NT2/D1 (cell line): ENCODE results near the gene ITPKB.
A peak's percentile ranks its signal among the peaks of the same experiment; 100 is the strongest.

Experiments used
- DNase-seq: peaks from one replicate; pipeline ENCODE4 v3.0.0-alpha.2; 2011; ENCODE audit warnings: low read depth, low spot score
- H3K27me3 ChIP-seq: 2 replicates; pipeline ENCODE4 v1.6.0; 2011; ENCODE audit warnings: mild to moderate bottlenecking; ENCODE audit not compliant: insufficient read length, insufficient read depth
- H3K36me3 ChIP-seq: 2 replicates; pipeline ENCODE4 v1.6.1; 2011; ENCODE audit warnings: mild to moderate bottlenecking, low read length, mixed read lengths; ENCODE audit not compliant: insufficient read depth, insufficient read length
- H3K4me1 ChIP-seq: 2 replicates; pipeline ENCODE4 v1.5.1; 2011; ENCODE audit not compliant: insufficient read depth, insufficient read length
- H3K4me3 ChIP-seq: 2 replicates; pipeline ENCODE4 v1.5.1; 2011; ENCODE audit warnings: low read depth; ENCODE audit not compliant: insufficient read length
- H3K9ac ChIP-seq: 2 replicates; pipeline ENCODE4 v1.6.0; 2011; ENCODE audit warnings: low read depth; ENCODE audit not compliant: insufficient read length
- H3K9me3 ChIP-seq: 2 replicates; pipeline ENCODE4 v1.5.1; 2011; ENCODE audit warnings: mild to moderate bottlenecking, low read length; ENCODE audit not compliant: insufficient read depth
- SUZ12 ChIP-seq: IDR thresholded peaks from 2 replicates; pipeline ENCODE4 v1.6.1; 2011; ENCODE audit not compliant: insufficient read length, insufficient read depth; ENCODE audit errors: extremely low read depth
- YY1 ChIP-seq: IDR thresholded peaks from 2 replicates; pipeline ENCODE4 v1.6.1; 2011; ENCODE audit not compliant: insufficient read length, insufficient read depth
- ZNF274 ChIP-seq: IDR thresholded peaks from 2 replicates; pipeline ENCODE4 v1.6.1; 2011; ENCODE audit warnings: mild to moderate bottlenecking, low read depth, low read length

ITPKB gene

DNA sequence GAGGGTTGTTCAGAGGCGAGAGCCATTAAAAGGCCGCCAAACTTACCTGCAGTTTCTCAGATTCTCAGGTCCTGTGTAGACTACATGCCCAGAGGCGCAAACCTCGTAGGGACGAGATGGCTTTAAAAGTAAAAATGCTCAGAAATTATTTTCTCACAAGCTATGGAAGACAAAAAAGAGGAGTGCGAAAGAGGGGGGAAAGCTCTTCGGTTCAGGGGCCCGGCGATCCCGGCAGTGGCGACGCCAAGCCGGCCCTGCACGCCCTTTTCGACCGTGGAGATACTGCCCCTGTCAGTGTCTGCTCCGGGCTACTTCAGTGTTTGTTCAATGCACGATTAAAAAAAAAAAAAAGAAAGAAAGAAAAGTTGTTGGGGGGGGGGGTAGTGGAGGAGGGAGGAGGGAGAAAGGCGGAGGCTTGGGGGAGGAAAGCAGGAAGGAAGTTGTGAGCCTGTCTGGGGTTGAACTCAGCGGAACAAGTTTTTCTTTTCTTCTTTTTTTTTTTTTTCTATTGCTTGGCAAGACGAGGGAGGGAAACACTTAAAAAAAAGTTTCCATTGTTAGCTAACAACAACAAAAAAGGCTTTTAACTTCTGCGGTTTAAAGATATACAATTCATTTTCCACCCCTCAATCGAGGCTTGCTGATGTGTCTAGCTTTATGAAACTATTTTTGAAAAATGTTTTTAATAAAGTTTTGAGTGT, at the start of gene ITPKB:
ITPKB (minus strand) TSS at position 288 of the 701 bp plus-strand sequence. CDS start 1,824 bp downstream, outside the sequence.
- no peaks in the 10 kb centered on the region for H3K27me3 ChIP-seq
- peaks cover 11% of the 10 kb centered on the region for H3K9me3 ChIP-seq
- H3K4me1 ChIP-seq, result peaks cover 11% of the 10 kb centered on the region
- TF ChIP-seq SUZ12 (no peak), ZNF274 (no peak), YY1 (no peak)
- DNase-seq, result no peak
- H3K4me3 ChIP-seq, result peak within 1 kb of the TSS; percentile 82
- peaks cover 26% of the 10 kb centered on the region for H3K36me3 ChIP-seq
- H3K9ac ChIP-seq, result peak within 1 kb of the TSS; percentile 89

DNA sequence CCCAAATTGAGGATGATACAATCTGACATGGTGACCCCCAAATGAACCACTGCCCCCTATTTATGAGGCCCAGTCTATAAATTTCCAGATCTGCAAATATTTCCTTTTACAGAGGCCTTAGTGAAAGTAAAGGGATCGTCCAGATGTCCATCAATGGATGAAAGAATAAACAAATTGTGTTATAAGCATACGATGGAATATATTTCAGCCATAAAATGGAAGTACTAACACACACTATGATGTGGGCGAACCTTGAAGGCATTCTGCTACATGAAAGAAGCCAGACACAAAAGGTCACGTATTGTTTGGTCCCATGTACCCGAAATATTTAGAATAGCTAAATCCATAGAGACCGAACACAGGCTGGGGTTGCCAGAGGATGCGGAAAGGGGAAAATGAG, 48.6 kb upstream of the ITPKB start:
- Histone ChIP-seq H3K27me3 (no peaks in the 10 kb centered on the region), H3K4me1 (no peaks in the 10 kb centered on the region), H3K36me3 (no peaks in the 10 kb centered on the region), H3K9me3 (no peaks in the 10 kb centered on the region), H3K4me3 (no peak overlapping the region), H3K9ac (no peak overlapping the region)
- TF ChIP-seq ZNF274, result no peak
- TF ChIP-seq SUZ12, result no peak
- no peak for TF ChIP-seq YY1
- no peak for DNase-seq

DNA sequence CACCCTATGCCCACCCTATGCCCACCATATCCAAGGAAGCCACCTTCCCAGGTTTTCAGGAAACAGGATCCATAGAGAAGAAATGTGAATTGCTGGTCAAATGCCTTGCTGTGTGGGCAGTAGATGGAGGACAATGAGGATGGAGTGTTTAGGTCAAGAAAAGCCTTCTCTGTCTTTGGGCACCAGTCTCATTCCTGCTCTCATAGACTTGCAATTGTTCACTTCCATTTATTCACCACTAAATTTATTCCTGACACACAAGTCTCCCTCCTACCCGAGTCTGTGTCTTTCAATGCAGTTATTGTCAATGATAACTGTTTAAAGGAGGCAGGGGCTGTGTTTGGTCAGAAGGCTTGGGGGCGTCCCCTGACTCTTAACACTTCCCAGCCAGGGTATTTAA, 48.0 kb upstream of the ITPKB start:
- Histone ChIP-seq H3K27me3 (no peaks in the 10 kb centered on the region), H3K4me3 (no peak overlapping the region), H3K36me3 (no peaks in the 10 kb centered on the region), H3K4me1 (no peaks in the 10 kb centered on the region), H3K9ac (no peak overlapping the region), H3K9me3 (no peaks in the 10 kb centered on the region)
- DNase-seq, result no peak
- TF ChIP-seq ZNF274 (no peak), SUZ12 (no peak), YY1 (no peak)

DNA sequence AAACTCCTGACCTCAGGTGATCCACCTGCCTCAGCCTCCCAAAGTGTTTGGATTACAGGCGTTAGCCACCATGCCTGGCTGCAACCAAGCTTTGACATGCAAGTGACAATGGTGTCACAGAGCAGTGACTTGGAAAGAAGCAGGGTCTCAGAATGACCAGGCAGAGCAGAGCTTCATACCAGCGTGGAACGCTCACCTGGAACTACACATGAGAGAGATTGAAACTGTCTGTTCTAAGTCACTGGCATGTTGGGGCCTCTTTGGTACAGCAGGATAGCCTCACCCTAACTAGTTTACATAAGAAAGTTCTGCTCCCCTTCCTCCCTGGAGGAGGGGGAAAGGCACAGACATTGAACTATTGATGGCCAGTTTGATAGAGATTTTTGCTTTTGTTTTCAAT, 47.5 kb upstream of the ITPKB start:
- no peak for DNase-seq
- H3K9me3 ChIP-seq, result no peaks in the 10 kb centered on the region

DNA sequence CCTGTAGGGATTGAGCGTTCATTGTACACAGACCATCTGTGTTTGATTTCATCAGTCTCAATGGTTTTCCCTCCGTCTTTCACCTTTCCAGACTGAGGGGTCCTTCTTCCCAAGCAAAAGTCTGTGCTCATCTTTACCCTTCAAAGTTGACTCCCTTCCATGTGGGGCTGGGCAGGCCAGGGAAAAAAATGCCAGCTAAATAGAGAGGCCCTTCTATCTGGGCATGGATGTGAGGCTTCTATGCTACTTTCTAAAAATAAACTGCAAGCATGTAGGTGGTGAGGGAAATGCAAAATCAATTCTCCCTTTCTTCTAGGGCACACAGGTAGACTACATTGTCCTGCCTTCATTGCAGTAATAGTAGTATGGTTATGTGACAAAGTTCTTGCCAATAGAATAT, 46.7 kb upstream of the ITPKB start:
- Histone ChIP-seq H3K4me1 (no peaks in the 10 kb centered on the region), H3K9me3 (no peaks in the 10 kb centered on the region), H3K4me3 (no peak overlapping the region), H3K9ac (no peak overlapping the region), H3K27me3 (no peaks in the 10 kb centered on the region), H3K36me3 (no peaks in the 10 kb centered on the region)
- DNase-seq, result no peak
- no peak for TF ChIP-seq YY1
- TF ChIP-seq SUZ12, result no peak
- TF ChIP-seq ZNF274, result no peak

More for the DNA sequence above, 47.5 kb upstream of the ITPKB start:
- H3K4me1 ChIP-seq, result no peaks in the 10 kb centered on the region
- H3K36me3 ChIP-seq, result no peaks in the 10 kb centered on the region
- no peaks in the 10 kb centered on the region for H3K27me3 ChIP-seq
- H3K4me3 ChIP-seq, result no peak overlapping the region
- TF ChIP-seq SUZ12, result no peak
- TF ChIP-seq YY1, result no peak
- no peak for TF ChIP-seq ZNF274
- no peak overlapping the region for H3K9ac ChIP-seq

DNA sequence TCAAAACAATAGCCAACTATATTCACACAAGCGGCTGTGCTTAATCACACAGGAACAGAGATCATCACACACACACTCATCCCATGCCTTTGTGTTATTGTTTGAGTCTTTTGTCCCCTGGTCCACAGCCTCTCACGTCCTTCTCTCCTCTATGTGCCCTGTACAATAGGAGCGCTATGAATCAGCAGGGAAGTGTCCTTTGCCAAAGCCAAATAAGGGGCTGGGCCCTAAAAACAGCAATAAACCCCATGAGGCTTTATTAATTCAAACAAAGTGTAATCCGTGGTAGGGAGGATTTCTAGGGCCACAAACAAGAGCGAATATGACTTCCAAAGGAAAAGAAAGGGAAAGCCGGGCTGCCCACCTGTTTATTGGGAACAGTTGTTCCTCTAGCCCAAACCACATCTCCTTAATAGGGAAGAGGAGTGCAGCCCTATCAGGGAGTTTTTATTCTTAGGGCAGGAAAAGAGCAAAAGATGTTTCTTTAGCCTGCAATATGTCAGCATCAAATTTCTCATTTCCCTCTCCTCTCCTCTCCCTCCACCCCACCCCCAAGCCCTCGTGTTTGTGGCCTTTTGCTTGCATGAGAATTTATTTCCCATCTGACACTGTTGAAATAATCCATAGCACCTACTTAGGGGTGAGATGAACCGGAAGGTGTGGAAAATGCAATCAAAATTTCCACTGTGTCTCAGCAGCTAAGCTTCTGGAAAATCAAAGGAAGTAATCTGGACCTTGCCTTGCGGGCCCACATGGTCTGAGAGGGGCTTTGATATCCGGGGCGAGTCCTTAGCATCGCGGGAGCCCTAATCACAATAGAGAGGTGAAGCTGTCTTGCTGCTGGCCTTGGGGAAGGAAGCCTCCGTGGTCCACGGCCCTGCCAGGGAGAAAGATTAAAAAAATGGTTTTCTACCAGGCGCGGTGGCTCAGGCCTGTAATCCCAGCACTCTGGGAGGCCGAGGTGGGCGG, 45.3 kb upstream of the ITPKB start:
- Histone ChIP-seq H3K4me3 (no peak overlapping the region), H3K9ac (no peak overlapping the region), H3K36me3 (no peaks in the 10 kb centered on the region), H3K27me3 (no peaks in the 10 kb centered on the region), H3K9me3 (no peaks in the 10 kb centered on the region), H3K4me1 (no peaks in the 10 kb centered on the region)
- DNase-seq, result no peak
- TF ChIP-seq ZNF274, result no peak
- no peak for TF ChIP-seq SUZ12
- TF ChIP-seq YY1, result no peak
